Astrocyte (in vitro differentiated cells and primary cell): ENCODE measurements around the gene JMJD6. TPM values are rescaled to one million over a fixed set of nuclear protein-coding genes. Genes with fewer than 3 reads are reported as not detected.

Experiments used
- DNase-seq: peaks from one replicate; pipeline ENCODE4 v3.0.0-alpha.2; 2010; ENCODE audit warnings: low read depth
- FAIRE-seq: peaks from 2 replicates; lab custom pipeline; 2011; peaks lifted over from hg19 to GRCh38; lab: Jason Lieb, UNC
- H2AFZ ChIP-seq: 2 replicates; pipeline ENCODE4 v1.6.0; 2012; ENCODE audit warnings: low read depth, low read length, inconsistent platforms
- H3K27ac ChIP-seq: 2 replicates; pipeline ENCODE4 v1.5.1; 2011; ENCODE audit warnings: low read depth, low read length, inconsistent platforms
- H3K27me3 ChIP-seq: 2 replicates; pipeline ENCODE4 v1.6.0; 2011; ENCODE audit warnings: low read length, inconsistent platforms; ENCODE audit not compliant: insufficient read depth
- H3K36me3 ChIP-seq: 2 replicates; pipeline ENCODE4 v1.5.1; 2011; ENCODE audit warnings: low read length, inconsistent platforms; ENCODE audit not compliant: insufficient read depth
- H3K4me1 ChIP-seq: 2 replicates; pipeline ENCODE4 v1.5.1; 2011; ENCODE audit warnings: low read length, inconsistent platforms; ENCODE audit not compliant: insufficient read depth
- H3K4me2 ChIP-seq: 2 replicates; pipeline ENCODE4 v1.6.0; 2012; ENCODE audit warnings: low read length, inconsistent platforms
- H3K4me3 ChIP-seq: 2 replicates; pipeline ENCODE4 v1.5.1; 2011; ENCODE audit warnings: low read depth, mild to moderate bottlenecking, low read length, inconsistent platforms; ENCODE audit not compliant: insufficient read depth
- H3K79me2 ChIP-seq: 2 replicates; pipeline ENCODE4 v1.6.0; 2012; ENCODE audit warnings: mild to moderate bottlenecking, low read length, inconsistent platforms; ENCODE audit not compliant: insufficient read depth
- H3K9ac ChIP-seq: 2 replicates; pipeline ENCODE4 v1.6.0; 2012; ENCODE audit warnings: mild to moderate bottlenecking, low read length, inconsistent platforms
- H3K9me3 ChIP-seq: 2 replicates; pipeline ENCODE4 v1.5.1; 2012; ENCODE audit warnings: low read depth, mild to moderate bottlenecking, low read length, inconsistent platforms; ENCODE audit not compliant: insufficient read depth
- H4K20me1 ChIP-seq: 2 replicates; pipeline ENCODE4 v1.6.0; 2012; ENCODE audit warnings: low read length, inconsistent platforms; ENCODE audit not compliant: insufficient read depth
- H3K27ac Mint-ChIP-seq: one replicate; pipeline ENCODE4 v1.8.0; 2021; ENCODE audit warnings: mild to moderate bottlenecking, mixed read lengths; ENCODE audit not compliant: unreplicated experiment
- H3K27me3 Mint-ChIP-seq: one replicate; pipeline ENCODE4 v1.8.0; 2021; ENCODE audit warnings: low read depth, mixed read lengths; ENCODE audit not compliant: unreplicated experiment
- H3K36me3 Mint-ChIP-seq: one replicate; pipeline ENCODE4 v1.8.0; 2021; ENCODE audit warnings: low read depth, mixed read lengths; ENCODE audit not compliant: unreplicated experiment
- H3K4me1 Mint-ChIP-seq: one replicate; pipeline ENCODE4 v1.8.0; 2021; ENCODE audit warnings: low read depth, mixed read lengths; ENCODE audit not compliant: unreplicated experiment
- H3K4me3 Mint-ChIP-seq: one replicate; pipeline ENCODE4 v1.8.0; 2021; ENCODE audit warnings: mild to moderate bottlenecking, moderate library complexity, mixed read lengths; ENCODE audit not compliant: unreplicated experiment
- H3K9me3 Mint-ChIP-seq: one replicate; pipeline ENCODE4 v1.8.0; 2021; ENCODE audit warnings: mild to moderate bottlenecking, mixed read lengths; ENCODE audit not compliant: unreplicated experiment
- EZH2 ChIP-seq: IDR thresholded peaks from 2 replicates; pipeline ENCODE4 v1.6.1; 2012; ENCODE audit warnings: mild to moderate bottlenecking, low read length, inconsistent platforms; ENCODE audit not compliant: insufficient read depth
- total RNA-seq: library from RNA; stranded (reverse); gene quantifications from 2 replicates; pipeline ENCODE4 v1.2.1, GENCODE V29; 2021
- TF ChIP-seq, protein P1 (sequence below): IDR thresholded peaks from 2 replicates; pipeline ENCODE4 v1.5.1; 2011; ENCODE audit warnings: low read depth, mild to moderate bottlenecking, inconsistent platforms, low read length, moderate library complexity; ENCODE audit not compliant: insufficient read depth

The JMJD6 gene
- total RNA-seq, 1 donor from 2014 or later, result 45.5 TPM

DNA sequence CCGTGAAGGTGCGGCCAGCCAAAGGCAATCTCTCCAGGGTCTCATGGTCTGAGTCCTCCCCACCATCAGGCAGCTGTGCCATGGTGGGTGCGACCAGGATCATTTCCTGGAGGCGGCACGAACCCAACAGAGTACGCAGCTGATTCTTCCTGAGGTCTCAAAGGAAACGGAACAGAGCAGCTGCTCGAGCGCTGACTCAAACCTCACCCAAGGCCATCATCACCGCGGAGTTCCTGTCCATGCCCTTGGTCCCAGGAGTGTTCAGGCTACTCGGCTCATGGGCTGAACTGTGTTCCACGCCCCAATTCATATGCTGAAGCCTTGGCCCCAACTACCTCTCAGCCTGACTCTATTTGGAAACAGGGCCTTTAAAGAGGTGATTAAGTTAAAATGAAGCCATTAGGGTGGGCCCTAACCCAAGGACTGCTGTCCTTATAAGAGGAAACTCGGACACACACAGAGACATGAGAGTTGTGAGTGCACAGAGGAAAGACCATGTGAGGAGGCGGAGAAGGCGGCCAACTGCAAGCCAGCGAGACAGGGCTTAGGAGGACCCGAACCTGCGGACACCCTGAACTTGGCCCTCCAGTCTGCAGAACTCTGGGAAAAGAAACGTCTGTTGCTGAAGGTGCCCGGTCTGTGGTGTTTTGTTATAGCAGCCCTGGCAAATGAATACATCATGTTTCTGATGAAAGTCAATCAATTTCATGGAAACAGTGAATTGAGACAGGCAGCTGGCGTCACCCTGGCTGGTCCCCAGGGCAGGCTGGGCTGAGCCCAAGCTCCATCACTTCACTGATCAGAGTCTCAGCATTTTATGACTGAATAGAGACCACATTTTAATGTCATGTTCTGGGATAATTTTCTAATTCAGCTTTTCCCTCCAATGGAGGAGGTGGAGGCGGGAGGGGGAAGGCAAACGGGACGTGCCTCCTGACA lies 29.4 kb downstream of the JMJD6 start:
- Histone ChIP-seq H3K4me1 (peaks cover 48% of the 10 kb centered on the region), H3K27ac (peak overlapping the region; percentile 65), H3K36me3 (no peaks in the 10 kb centered on the region), H3K4me3 (no peak overlapping the region), H3K79me2 (peaks cover 96% of the 10 kb centered on the region), H3K4me2 (peak overlapping the region; percentile 78), H3K9me3 (no peaks in the 10 kb centered on the region), H3K27me3 (no peaks in the 10 kb centered on the region), H2AFZ (no peak overlapping the region), H4K20me1 (peaks cover 54% of the 10 kb centered on the region), H3K9ac (peak overlapping the region; percentile 48)
- TF ChIP-seq, protein P1, sequence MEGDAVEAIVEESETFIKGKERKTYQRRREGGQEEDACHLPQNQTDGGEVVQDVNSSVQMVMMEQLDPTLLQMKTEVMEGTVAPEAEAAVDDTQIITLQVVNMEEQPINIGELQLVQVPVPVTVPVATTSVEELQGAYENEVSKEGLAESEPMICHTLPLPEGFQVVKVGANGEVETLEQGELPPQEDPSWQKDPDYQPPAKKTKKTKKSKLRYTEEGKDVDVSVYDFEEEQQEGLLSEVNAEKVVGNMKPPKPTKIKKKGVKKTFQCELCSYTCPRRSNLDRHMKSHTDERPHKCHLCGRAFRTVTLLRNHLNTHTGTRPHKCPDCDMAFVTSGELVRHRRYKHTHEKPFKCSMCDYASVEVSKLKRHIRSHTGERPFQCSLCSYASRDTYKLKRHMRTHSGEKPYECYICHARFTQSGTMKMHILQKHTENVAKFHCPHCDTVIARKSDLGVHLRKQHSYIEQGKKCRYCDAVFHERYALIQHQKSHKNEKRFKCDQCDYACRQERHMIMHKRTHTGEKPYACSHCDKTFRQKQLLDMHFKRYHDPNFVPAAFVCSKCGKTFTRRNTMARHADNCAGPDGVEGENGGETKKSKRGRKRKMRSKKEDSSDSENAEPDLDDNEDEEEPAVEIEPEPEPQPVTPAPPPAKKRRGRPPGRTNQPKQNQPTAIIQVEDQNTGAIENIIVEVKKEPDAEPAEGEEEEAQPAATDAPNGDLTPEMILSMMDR, result no peak
- no peak for TF ChIP-seq EZH2
- peaks cover 4% of the 10 kb centered on the region for H3K36me3 Mint-ChIP-seq
- H3K4me1 Mint-ChIP-seq, result peaks cover 57% of the 10 kb centered on the region
- FAIRE-seq (no peak), DNase-seq (peak; percentile 60)
- no peaks in the 10 kb centered on the region for H3K27me3 Mint-ChIP-seq
- H3K4me3 Mint-ChIP-seq, result peak overlapping the region; percentile 37
- no peaks in the 10 kb centered on the region for H3K9me3 Mint-ChIP-seq
- H3K27ac Mint-ChIP-seq, result peak overlapping the region; percentile 81

DNA sequence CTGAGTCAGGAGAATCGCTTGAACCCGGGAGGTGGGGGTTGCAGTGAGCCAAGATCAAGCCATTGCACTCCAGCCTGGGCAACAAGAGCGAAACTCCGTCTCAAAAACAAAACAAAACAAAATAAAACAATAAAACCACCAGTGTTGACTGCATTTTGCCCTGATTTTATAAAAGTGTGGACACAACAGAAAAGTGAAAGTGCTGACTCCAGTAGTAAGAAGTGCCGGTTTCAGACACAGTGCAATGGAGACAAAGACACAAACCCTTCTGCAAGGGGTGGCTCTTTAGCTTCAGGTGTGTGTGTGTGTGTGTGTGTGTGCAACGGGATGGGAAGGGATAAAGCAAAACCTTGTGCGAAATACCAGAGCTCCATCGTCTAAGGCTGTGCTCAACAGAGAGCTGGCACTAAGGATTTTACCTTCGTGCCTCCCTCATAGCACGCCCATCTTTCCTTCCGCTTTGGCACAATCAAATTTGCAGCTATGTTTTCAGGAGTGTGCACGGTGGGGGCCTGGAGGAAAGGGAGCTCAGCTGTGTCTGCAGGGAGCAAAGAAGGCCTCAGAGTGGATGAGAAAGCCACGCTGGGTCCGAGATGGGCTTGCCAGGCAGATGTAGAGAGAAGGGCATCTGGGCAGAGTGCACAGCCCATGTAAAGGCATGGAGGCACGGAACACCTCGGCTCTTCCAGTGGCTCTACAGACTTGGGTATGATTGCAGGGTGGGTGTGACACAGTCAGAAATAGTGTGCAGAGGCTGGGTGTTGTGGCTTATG lies 31.2 kb downstream of the JMJD6 start:
- Histone ChIP-seq H3K9ac (no peak overlapping the region), H3K79me2 (peaks cover 96% of the 10 kb centered on the region), H3K27me3 (no peaks in the 10 kb centered on the region), H2AFZ (no peak overlapping the region), H3K9me3 (no peaks in the 10 kb centered on the region), H3K4me1 (peaks cover 32% of the 10 kb centered on the region), H3K36me3 (no peaks in the 10 kb centered on the region), H4K20me1 (peaks cover 58% of the 10 kb centered on the region), H3K27ac (no peak overlapping the region), H3K4me3 (no peak overlapping the region), H3K4me2 (no peak overlapping the region)
- H3K4me1 Mint-ChIP-seq, result peaks cover 39% of the 10 kb centered on the region
- H3K27me3 Mint-ChIP-seq, result no peaks in the 10 kb centered on the region
- peaks cover 7% of the 10 kb centered on the region for H3K36me3 Mint-ChIP-seq
- DNase-seq, result no peak
- no peak overlapping the region for H3K27ac Mint-ChIP-seq
- no peak overlapping the region for H3K4me3 Mint-ChIP-seq
- no peak for FAIRE-seq
- no peak for TF ChIP-seq EZH2
- TF ChIP-seq, protein P1, result no peak
- no peaks in the 10 kb centered on the region for H3K9me3 Mint-ChIP-seq
